Calu3 (cell line): ENCODE measurements around the gene EME1. TPM values are rescaled to one million over a fixed set of nuclear protein-coding genes. Genes with fewer than 3 reads are reported as not detected.
"Not testable (repeated sequence)": the region's sequence is repeated elsewhere in the genome, so short reads cannot be mapped to it uniquely, and the experiment has no call there.

Source experiments
- BruUV-seq: library from RNA; stranded (reverse); fragments of 400-500 nt; replicated peaks from 2 replicates; lab custom pipeline; 2021; lab: Mats Ljungman, UMichigan
- CTCF ChIA-PET: fragments of 300-600 bp; sonication (Branson Sonifier 250); formaldehyde crosslinking; loops from one replicate; lab custom pipeline; 2022; ENCODE audit warnings: antibody characterized with exemption; lab: Charles Lee
- DNase-seq: peaks from one replicate; pipeline ENCODE4 v3.0.0; 2022
- H3K27ac Mint-ChIP-seq: one replicate; pipeline ENCODE4 v1.8.0; 2022; ENCODE audit warnings: mixed read lengths; ENCODE audit not compliant: unreplicated experiment
- H3K27me3 Mint-ChIP-seq: one replicate; pipeline ENCODE4 v1.8.0; 2022; ENCODE audit warnings: mixed read lengths; ENCODE audit not compliant: unreplicated experiment
- H3K36me3 Mint-ChIP-seq: one replicate; pipeline ENCODE4 v1.8.0; 2022; ENCODE audit warnings: mild to moderate bottlenecking, moderate library complexity, mixed read lengths; ENCODE audit not compliant: insufficient read depth, unreplicated experiment
- H3K4me1 Mint-ChIP-seq: one replicate; pipeline ENCODE4 v1.8.0; 2022; ENCODE audit warnings: mild to moderate bottlenecking, low read depth, mixed read lengths; ENCODE audit not compliant: unreplicated experiment
- H3K4me3 Mint-ChIP-seq: one replicate; pipeline ENCODE4 v1.8.0; 2022; ENCODE audit warnings: mild to moderate bottlenecking, low read depth, moderate library complexity, mixed read lengths; ENCODE audit not compliant: unreplicated experiment
- H3K9me3 Mint-ChIP-seq: one replicate; pipeline ENCODE4 v1.8.0; 2022; ENCODE audit warnings: low read depth, mixed read lengths; ENCODE audit not compliant: unreplicated experiment
- CTCF ChIP-seq: fragments of 200-600 bp; IDR thresholded peaks from one replicate; pipeline ENCODE4 v1.8.0; 2022; ENCODE audit warnings: antibody characterized with exemption; ENCODE audit not compliant: unreplicated experiment
- intact Hi-C: fragments of 100-400 bp; cut with micrococcal nuclease; formaldehyde crosslinking; loops from one replicate; pipeline ENCODE4 v1.10.0; 2022; ENCODE audit not compliant: unreplicated experiment
- total RNA-seq: library from RNA; stranded (reverse); gene quantifications from 2 replicates; pipeline ENCODE4 v1.2.3, GENCODE V29; 2022

Gene EME1
- total RNA-seq, 1 experiment from 2014 or later, result 33.5 TPM

GRCh38 chr17:50332196-50332595, 40.8 kb upstream of the EME1 start:
- Mint-ChIP-seq H3K27ac (no peak overlapping the region), H3K4me1 (no peaks in the 10 kb centered on the region), H3K36me3 (no peaks in the 10 kb centered on the region), H3K27me3 (peaks cover 59% of the 10 kb centered on the region), H3K9me3 (no peaks in the 10 kb centered on the region), H3K4me3 (no peak overlapping the region)
- TF ChIP-seq CTCF, result no peak
- intact Hi-C loops, result no loop called here
- CTCF ChIA-PET, result interaction anchor here (0.7 kb wide), 1 partner anchor 65 kb away, joined by 3 read pairs; no protein-coding TSS in a partner anchor
- no TSS peak for BruUV-seq
- no peak for DNase-seq

GRCh38 chr17:50333291-50334057, 39.6 kb upstream of the EME1 start:
- H3K4me1 Mint-ChIP-seq, H3K4me3 Mint-ChIP-seq, CTCF ChIA-PET, H3K9me3 Mint-ChIP-seq, H3K27ac Mint-ChIP-seq, H3K36me3 Mint-ChIP-seq, intact Hi-C loops, BruUV-seq, DNase-seq: not testable (repeated sequence)
- H3K27me3 Mint-ChIP-seq, result peaks cover 56% of the 10 kb centered on the region

GRCh38 chr17:50337956-50338355, 35.1 kb upstream of the EME1 start:
- Mint-ChIP-seq H3K4me1 (no peaks in the 10 kb centered on the region), H3K4me3 (no peak overlapping the region), H3K9me3 (no peaks in the 10 kb centered on the region), H3K27ac (no peak overlapping the region), H3K27me3 (peaks cover 11% of the 10 kb centered on the region), H3K36me3 (no peaks in the 10 kb centered on the region)
- TF ChIP-seq CTCF, result no peak
- CTCF ChIA-PET, result interaction anchor here (0.6 kb wide), 1 partner anchor 140 kb away, joined by 4 read pairs; no protein-coding TSS in a partner anchor
- no TSS peak for BruUV-seq
- DNase-seq, result no peak
- intact Hi-C loops, result no loop called here

- no peaks in the 10 kb centered on the region for H3K4me1 Mint-ChIP-seq
- BruUV-seq, result no TSS peak
- H3K9me3 Mint-ChIP-seq, result no peaks in the 10 kb centered on the region
- DNase-seq, result no peak
- intact Hi-C loops, result no loop called here
- H3K4me3 Mint-ChIP-seq, result no peak overlapping the region
- peaks cover 4% of the 10 kb centered on the region for H3K27me3 Mint-ChIP-seq
- TF ChIP-seq CTCF, result no peak
- H3K27ac Mint-ChIP-seq, result no peak overlapping the region
- CTCF ChIA-PET, result interaction anchor here (0.6 kb wide), 1 partner anchor 140 kb away, joined by 4 read pairs; no protein-coding TSS in a partner anchor
- no peaks in the 10 kb centered on the region for H3K36me3 Mint-ChIP-seq
Measured at GRCh38 chr17:50338645-50339044, 34.4 kb upstream of the EME1 start.

- H3K27me3 Mint-ChIP-seq, result no peaks in the 10 kb centered on the region
- no peak overlapping the region for H3K27ac Mint-ChIP-seq
- DNase-seq, result no peak
- CTCF ChIA-PET, result no interaction called here
- no peaks in the 10 kb centered on the region for H3K4me1 Mint-ChIP-seq
- H3K9me3 Mint-ChIP-seq, result no peaks in the 10 kb centered on the region
- intact Hi-C loops, result no loop called here
- H3K4me3 Mint-ChIP-seq, result no peak overlapping the region
- BruUV-seq, result no TSS peak
- no peaks in the 10 kb centered on the region for H3K36me3 Mint-ChIP-seq
- TF ChIP-seq CTCF, result no peak
Measured at GRCh38 chr17:50339381-50339780, 33.6 kb upstream of the EME1 start.
